ENCODE results near the gene SLC20A1. TPM values are rescaled to one million over a fixed set of nuclear protein-coding genes. Genes with fewer than 3 reads are reported as not detected.

SLC20A1 gene
- total RNA-seq, 1 donor, result 96.3 TPM

- H3K27ac ChIP-seq (ENCODE audit: low read depth, low read length), result no peak overlapping the region
- no peak for DNase-seq (ENCODE audit: insufficient read length, low spot score, missing footprints)
- peaks cover 16% of the 10 kb centered on the region for H3K4me1 ChIP-seq (ENCODE audit: insufficient read depth, low read length)
- no peak overlapping the region for H3K4me2 ChIP-seq (ENCODE audit: insufficient read depth, low read length)
- no peaks in the 10 kb centered on the region for H3K79me2 ChIP-seq (ENCODE audit: insufficient read depth, low read length)
- no peaks in the 10 kb centered on the region for H3K27me3 ChIP-seq (ENCODE audit: insufficient read depth, low read length)
- H3K36me3 ChIP-seq (ENCODE audit: insufficient read depth, low read length), result no peaks in the 10 kb centered on the region
- no peaks in the 10 kb centered on the region for H3K9me3 ChIP-seq (ENCODE audit: low read depth, low read length)
- TF ChIP-seq, protein P1, sequence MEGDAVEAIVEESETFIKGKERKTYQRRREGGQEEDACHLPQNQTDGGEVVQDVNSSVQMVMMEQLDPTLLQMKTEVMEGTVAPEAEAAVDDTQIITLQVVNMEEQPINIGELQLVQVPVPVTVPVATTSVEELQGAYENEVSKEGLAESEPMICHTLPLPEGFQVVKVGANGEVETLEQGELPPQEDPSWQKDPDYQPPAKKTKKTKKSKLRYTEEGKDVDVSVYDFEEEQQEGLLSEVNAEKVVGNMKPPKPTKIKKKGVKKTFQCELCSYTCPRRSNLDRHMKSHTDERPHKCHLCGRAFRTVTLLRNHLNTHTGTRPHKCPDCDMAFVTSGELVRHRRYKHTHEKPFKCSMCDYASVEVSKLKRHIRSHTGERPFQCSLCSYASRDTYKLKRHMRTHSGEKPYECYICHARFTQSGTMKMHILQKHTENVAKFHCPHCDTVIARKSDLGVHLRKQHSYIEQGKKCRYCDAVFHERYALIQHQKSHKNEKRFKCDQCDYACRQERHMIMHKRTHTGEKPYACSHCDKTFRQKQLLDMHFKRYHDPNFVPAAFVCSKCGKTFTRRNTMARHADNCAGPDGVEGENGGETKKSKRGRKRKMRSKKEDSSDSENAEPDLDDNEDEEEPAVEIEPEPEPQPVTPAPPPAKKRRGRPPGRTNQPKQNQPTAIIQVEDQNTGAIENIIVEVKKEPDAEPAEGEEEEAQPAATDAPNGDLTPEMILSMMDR (IDR thresholded peaks at IDR 0.05; ENCODE audit: extremely low read depth, low read depth, low read length), result no peak
- peak overlapping the region; percentile 6 for H2AFZ ChIP-seq (ENCODE audit: low read length)
- no peak overlapping the region for H3K4me3 ChIP-seq (ENCODE audit: insufficient read depth, low read length)
- no peaks in the 10 kb centered on the region for H4K20me1 ChIP-seq (ENCODE audit: insufficient read depth, low read length)
Observed at GRCh38 chr2:112684415-112684775, 38.7 kb downstream of the SLC20A1 start.

GRCh38 chr2:112685271-112685884, 39.6 kb downstream of the SLC20A1 start:
- DNase-seq (ENCODE audit: insufficient read length, low spot score, missing footprints), result no peak
- Histone ChIP-seq H4K20me1 (ENCODE audit: insufficient read depth, low read length) (no peaks in the 10 kb centered on the region), H3K36me3 (ENCODE audit: insufficient read depth, low read length) (no peaks in the 10 kb centered on the region), H3K4me3 (ENCODE audit: insufficient read depth, low read length) (no peak overlapping the region), H3K4me2 (ENCODE audit: insufficient read depth, low read length) (no peak overlapping the region), H3K9me3 (ENCODE audit: low read depth, low read length) (no peaks in the 10 kb centered on the region), H3K27me3 (ENCODE audit: insufficient read depth, low read length) (no peaks in the 10 kb centered on the region), H3K4me1 (ENCODE audit: insufficient read depth, low read length) (peaks cover 12% of the 10 kb centered on the region), H3K79me2 (ENCODE audit: insufficient read depth, low read length) (no peaks in the 10 kb centered on the region), H3K27ac (ENCODE audit: low read depth, low read length) (no peak overlapping the region), H2AFZ (ENCODE audit: low read length) (no peak overlapping the region)
- TF ChIP-seq, protein P1 (IDR thresholded peaks at IDR 0.05; ENCODE audit: extremely low read depth, low read depth, low read length), result peak; percentile 29

GRCh38 chr2:112686348-112687217, 40.8 kb downstream of the SLC20A1 start:
- TF ChIP-seq, protein P1 (IDR thresholded peaks at IDR 0.05; ENCODE audit: extremely low read depth, low read depth, low read length), result no peak
- no peak overlapping the region for H2AFZ ChIP-seq (ENCODE audit: low read length)
- no peaks in the 10 kb centered on the region for H3K79me2 ChIP-seq (ENCODE audit: insufficient read depth, low read length)

DNA sequence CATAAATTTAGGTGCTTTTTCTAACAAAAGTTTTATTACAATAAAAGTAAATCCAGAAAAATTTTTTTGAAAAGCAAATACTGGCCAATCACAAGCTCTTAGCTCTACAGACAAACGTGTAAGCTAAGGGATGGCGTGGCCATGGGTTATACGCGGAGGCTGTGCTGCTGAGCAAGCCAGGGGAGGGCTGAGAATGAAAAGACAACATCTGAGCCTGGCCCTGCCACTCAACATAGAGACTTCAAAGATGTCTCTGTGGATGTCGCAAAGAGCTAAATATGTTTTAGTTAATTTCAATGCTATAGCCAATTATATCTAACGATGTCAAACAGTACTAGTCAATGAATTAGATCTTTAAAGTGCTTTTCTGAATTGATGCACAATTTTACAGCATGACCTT, 41.8 kb downstream of the SLC20A1 start:
- Histone ChIP-seq H3K9me3 (ENCODE audit: low read depth, low read length) (no peaks in the 10 kb centered on the region), H3K27ac (ENCODE audit: low read depth, low read length) (no peak overlapping the region), H3K4me1 (ENCODE audit: insufficient read depth, low read length) (peaks cover 24% of the 10 kb centered on the region), H3K27me3 (ENCODE audit: insufficient read depth, low read length) (no peaks in the 10 kb centered on the region), H3K36me3 (ENCODE audit: insufficient read depth, low read length) (no peaks in the 10 kb centered on the region), H2AFZ (ENCODE audit: low read length) (no peak overlapping the region), H3K4me2 (ENCODE audit: insufficient read depth, low read length) (no peak overlapping the region), H3K4me3 (ENCODE audit: insufficient read depth, low read length) (no peak overlapping the region), H3K79me2 (ENCODE audit: insufficient read depth, low read length) (no peaks in the 10 kb centered on the region), H4K20me1 (ENCODE audit: insufficient read depth, low read length) (no peaks in the 10 kb centered on the region)
- no peak for DNase-seq (ENCODE audit: insufficient read length, low spot score, missing footprints)
- TF ChIP-seq, protein P1 (IDR thresholded peaks at IDR 0.05; ENCODE audit: extremely low read depth, low read depth, low read length), result no peak

More at GRCh38 chr2:112686348-112687217, 40.8 kb downstream of the SLC20A1 start:
- Histone ChIP-seq H3K4me3 (ENCODE audit: insufficient read depth, low read length) (no peak overlapping the region), H3K27me3 (ENCODE audit: insufficient read depth, low read length) (no peaks in the 10 kb centered on the region), H3K36me3 (ENCODE audit: insufficient read depth, low read length) (no peaks in the 10 kb centered on the region), H4K20me1 (ENCODE audit: insufficient read depth, low read length) (no peaks in the 10 kb centered on the region), H3K9me3 (ENCODE audit: low read depth, low read length) (no peaks in the 10 kb centered on the region), H3K4me2 (ENCODE audit: insufficient read depth, low read length) (no peak overlapping the region), H3K27ac (ENCODE audit: low read depth, low read length) (no peak overlapping the region), H3K4me1 (ENCODE audit: insufficient read depth, low read length) (peaks cover 15% of the 10 kb centered on the region)
- no peak for DNase-seq (ENCODE audit: insufficient read length, low spot score, missing footprints)
